BLaER1 (cell line): ENCODE measurements around the gene MYO1D.

Experiments
- H3K27ac ChIP-seq: shearing (Covaris generic); formaldehyde crosslinking; 2 replicates; pipeline ENCODE4 v1.8.1; 2022
- H3K27me3 ChIP-seq: shearing (Covaris generic); formaldehyde crosslinking; 2 replicates; pipeline ENCODE4 v1.8.1; 2022
- H3K36me3 ChIP-seq: shearing (Covaris generic); formaldehyde crosslinking; 2 replicates; pipeline ENCODE4 v1.8.1; 2022
- H3K4me1 ChIP-seq: shearing (Covaris generic); formaldehyde crosslinking; 2 replicates; pipeline ENCODE4 v1.8.1; 2022
- H3K4me2 ChIP-seq: shearing (Covaris generic); formaldehyde crosslinking; 2 replicates; pipeline ENCODE4 v1.8.1; 2022
- H3K4me3 ChIP-seq: shearing (Covaris generic); formaldehyde crosslinking; 2 replicates; pipeline ENCODE4 v1.8.1; 2022
- H3K9ac ChIP-seq: shearing (Covaris generic); formaldehyde crosslinking; 2 replicates; pipeline ENCODE4 v1.8.1; 2022
- H3K9me3 ChIP-seq: shearing (Covaris generic); formaldehyde crosslinking; 2 replicates; pipeline ENCODE4 v1.8.1; 2022
- H4K20me1 ChIP-seq: shearing (Covaris generic); formaldehyde crosslinking; 2 replicates; pipeline ENCODE4 v1.8.1; 2022
- Cebpa-rat ChIP-seq: shearing (Covaris generic); IDR thresholded peaks from 2 replicates; pipeline ENCODE4 v1.8.1; 2022

Gene MYO1D

DNA sequence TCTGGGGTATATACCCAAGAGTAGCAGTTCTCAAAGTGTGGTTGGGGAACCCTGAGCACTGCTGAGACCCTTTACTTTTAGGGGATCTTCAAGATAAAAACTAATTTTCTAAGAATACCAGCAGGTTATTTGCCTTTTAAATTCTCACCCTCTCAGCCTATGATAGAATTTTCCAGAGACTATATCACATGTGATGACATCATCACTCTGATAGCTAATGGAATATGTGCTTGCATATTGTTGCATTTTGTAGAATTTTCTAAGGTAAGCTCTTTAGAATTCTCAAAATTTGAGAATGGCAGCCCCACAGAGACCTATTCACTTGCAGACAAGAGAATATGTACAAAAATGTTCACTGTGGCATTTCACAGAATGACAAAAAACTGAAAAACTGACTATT lies 181.1 kb downstream of the MYO1D start:
- Histone ChIP-seq H3K27me3 (no peaks in the 10 kb centered on the region), H3K9me3 (no peaks in the 10 kb centered on the region), H3K9ac (no peak overlapping the region), H3K36me3 (no peaks in the 10 kb centered on the region), H3K4me2 (no peak overlapping the region), H3K27ac (no peak overlapping the region), H3K4me3 (no peak overlapping the region), H3K4me1 (peaks cover 7% of the 10 kb centered on the region), H4K20me1 (no peaks in the 10 kb centered on the region)
- no peak for TF ChIP-seq Cebpa-rat

DNA sequence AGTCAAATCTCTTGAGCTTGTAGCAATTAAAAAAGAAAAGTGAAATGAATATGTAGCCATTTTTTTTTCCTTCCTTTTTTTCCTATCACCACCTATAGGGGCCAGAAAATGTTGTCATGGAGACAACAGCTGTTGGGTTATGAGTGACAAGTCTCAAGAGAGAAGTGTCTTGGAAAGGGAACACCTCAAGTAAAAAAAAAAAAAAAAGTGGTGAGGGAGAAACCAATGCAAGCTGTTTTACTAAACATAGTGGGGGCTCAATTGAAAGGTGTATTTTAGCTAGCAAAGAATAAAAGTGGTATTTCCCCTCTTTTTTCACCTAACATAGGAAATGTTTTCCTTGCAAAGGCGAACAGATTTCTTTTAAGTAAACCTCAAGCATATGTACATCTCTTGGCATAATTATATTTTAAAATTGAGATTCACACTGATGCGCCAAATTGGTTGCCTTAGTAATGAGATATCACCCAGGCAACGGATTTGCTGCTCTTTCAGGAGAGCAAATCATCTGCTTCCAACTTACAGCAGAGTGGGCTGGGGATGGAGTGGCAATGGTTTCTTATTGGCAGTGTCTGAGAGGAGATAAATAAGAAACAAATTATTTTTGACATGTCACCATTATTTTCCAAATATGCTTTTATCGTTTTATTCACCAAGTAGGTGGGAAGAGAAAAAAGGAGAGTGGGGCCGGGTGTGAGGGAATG lies 183.6 kb downstream of the MYO1D start:
- Histone ChIP-seq H3K27ac (no peak overlapping the region), H3K36me3 (no peaks in the 10 kb centered on the region), H3K9me3 (no peaks in the 10 kb centered on the region), H3K9ac (no peak overlapping the region), H3K4me3 (no peak overlapping the region), H4K20me1 (no peaks in the 10 kb centered on the region), H3K27me3 (no peaks in the 10 kb centered on the region), H3K4me2 (no peak overlapping the region), H3K4me1 (peaks cover 7% of the 10 kb centered on the region)
- TF ChIP-seq Cebpa-rat: no peak

DNA sequence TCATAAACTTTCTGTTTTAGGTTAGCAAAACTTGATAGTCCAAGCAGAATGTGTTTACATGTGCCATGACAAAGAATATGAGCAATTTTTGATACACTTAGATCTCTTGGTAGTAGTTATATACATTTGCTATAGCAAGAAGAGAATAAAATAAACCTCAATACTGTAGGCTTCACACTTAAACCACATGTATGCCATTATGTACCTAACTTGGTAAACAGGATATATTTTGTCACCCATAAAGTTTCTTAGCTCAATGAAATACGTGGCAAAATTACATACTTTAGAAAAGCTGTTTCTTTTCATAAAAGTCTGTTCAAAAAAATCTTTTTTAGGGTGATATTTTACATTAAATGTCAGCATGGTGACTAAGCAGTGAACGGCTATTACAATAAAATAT lies 184.7 kb downstream of the MYO1D start:
- H3K4me1 ChIP-seq: peaks cover 7% of the 10 kb centered on the region
- no peak overlapping the region for H3K4me3 ChIP-seq
- H3K9me3 ChIP-seq: no peaks in the 10 kb centered on the region
- H3K36me3 ChIP-seq: no peaks in the 10 kb centered on the region
- no peak for TF ChIP-seq Cebpa-rat
- no peak overlapping the region for H3K4me2 ChIP-seq
- H4K20me1 ChIP-seq: no peaks in the 10 kb centered on the region
- no peak overlapping the region for H3K9ac ChIP-seq
- H3K27me3 ChIP-seq: no peaks in the 10 kb centered on the region
- no peak overlapping the region for H3K27ac ChIP-seq

DNA sequence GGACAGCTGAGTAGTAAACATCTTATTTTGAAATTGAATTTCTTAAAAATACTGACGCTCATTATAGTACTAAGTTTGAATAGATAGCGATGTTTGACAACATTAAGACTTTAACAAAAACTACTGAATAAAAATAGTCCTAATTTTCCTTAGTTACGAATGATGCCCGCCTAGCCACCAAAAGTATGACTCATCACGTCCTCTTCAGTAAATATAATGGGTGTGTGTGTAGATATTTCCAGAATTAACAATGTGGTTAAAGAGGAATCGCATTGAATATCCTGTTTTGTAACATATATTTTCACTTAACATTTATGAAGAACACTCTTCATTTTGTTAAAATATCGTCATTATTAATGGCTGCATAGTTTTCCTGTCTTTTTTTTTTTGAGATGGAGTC lies 187.6 kb downstream of the MYO1D start:
- no peak for TF ChIP-seq Cebpa-rat

DNA sequence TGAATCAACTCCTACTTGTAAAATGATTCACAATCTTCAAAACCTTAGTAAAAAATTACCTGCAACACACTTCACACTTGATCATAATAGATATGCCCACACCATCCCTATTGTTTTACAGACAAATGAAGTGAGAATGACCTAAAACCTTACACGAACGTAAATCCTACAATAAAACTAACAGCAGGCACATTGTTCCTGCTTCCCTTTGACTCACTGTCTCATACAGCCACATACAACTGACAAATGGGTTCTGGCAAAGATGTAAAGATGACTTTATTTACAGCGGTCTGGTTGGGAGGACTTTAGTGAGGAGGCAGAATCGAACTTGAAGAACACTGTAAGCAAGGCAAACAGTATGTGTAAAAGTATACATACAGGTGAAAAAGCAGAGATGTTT lies 188.7 kb downstream of the MYO1D start:
- TF ChIP-seq Cebpa-rat: no peak
- no peak overlapping the region for H3K4me2 ChIP-seq
- H4K20me1 ChIP-seq: no peaks in the 10 kb centered on the region
- H3K27me3 ChIP-seq: no peaks in the 10 kb centered on the region
- no peak overlapping the region for H3K27ac ChIP-seq
- H3K36me3 ChIP-seq: no peaks in the 10 kb centered on the region
- no peak overlapping the region for H3K9ac ChIP-seq
- no peak overlapping the region for H3K4me3 ChIP-seq
- no peaks in the 10 kb centered on the region for H3K9me3 ChIP-seq
- peaks cover 4% of the 10 kb centered on the region for H3K4me1 ChIP-seq

More for the DNA sequence above, 187.6 kb downstream of the MYO1D start:
- Histone ChIP-seq H3K4me3 (no peak overlapping the region), H3K27ac (no peak overlapping the region), H3K36me3 (no peaks in the 10 kb centered on the region), H3K9me3 (no peaks in the 10 kb centered on the region), H3K4me1 (peaks cover 7% of the 10 kb centered on the region), H4K20me1 (no peaks in the 10 kb centered on the region), H3K9ac (no peak overlapping the region), H3K27me3 (no peaks in the 10 kb centered on the region), H3K4me2 (no peak overlapping the region)

DNA sequence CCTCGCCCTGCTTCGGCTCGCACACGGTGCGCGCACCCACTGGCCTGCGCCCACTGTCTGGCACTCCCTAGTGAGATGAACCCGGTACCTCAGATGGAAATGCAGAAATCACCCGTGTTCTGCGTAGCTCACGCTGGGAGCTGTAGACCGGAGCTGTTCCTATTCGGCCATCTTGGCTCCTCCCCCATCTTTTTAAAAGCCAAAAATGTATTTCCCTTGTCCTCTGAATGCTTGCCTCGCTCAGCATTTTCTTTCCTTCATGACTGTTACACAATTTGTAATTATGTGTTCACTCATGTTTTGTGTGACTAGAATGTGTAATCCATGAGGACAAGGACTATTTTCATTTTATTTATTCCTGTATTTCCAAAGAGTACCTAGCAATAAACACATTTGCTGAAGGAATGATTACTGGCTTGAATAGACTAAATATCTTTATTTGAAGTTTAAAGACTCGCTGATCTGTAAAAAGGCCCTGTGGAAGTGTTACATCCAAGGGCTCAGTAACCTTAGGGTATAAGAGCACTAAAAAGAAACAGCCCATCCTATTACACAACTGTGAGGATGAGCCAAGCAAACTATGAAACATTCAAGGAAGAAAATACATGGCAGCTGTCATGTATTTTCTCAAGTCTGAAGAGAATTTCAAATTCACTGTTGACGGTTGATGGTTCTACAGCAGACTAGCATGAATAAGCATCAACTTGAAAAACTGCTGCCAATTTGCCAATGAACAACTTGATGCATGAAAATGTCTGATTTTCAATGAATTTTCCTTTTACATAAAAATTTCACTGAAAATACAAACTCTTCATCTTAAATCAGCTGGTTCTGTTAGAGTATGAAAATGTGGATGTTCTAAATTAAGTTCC lies 192.6 kb downstream of the MYO1D start:
- no peaks in the 10 kb centered on the region for H4K20me1 ChIP-seq
- no peaks in the 10 kb centered on the region for H3K36me3 ChIP-seq
- no peak overlapping the region for H3K4me2 ChIP-seq
- TF ChIP-seq Cebpa-rat: no peak
- H3K9ac ChIP-seq: no peak overlapping the region
- H3K27ac ChIP-seq: no peak overlapping the region
- no peak overlapping the region for H3K4me3 ChIP-seq
- H3K4me1 ChIP-seq: no peaks in the 10 kb centered on the region
- no peaks in the 10 kb centered on the region for H3K9me3 ChIP-seq
- H3K27me3 ChIP-seq: no peaks in the 10 kb centered on the region

DNA sequence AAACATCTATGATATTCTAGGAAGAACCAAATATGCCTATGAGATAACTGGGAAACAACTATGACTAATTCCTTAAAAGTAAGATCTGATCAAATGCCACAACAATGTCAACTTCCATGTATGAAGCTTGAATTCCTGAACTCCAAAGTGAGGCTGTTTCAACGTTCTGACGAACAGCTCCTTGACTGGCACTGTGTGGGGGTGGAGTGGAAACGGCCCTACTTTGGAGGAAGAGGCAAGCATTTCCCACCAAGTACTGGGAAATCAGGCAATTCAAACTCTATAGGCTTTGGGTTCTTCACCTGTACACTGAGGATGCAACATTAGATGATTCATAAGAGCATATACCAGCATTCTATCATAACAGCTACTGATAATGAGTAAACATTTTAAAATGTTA lies 203.0 kb downstream of the MYO1D start:
- H3K27me3 ChIP-seq: no peaks in the 10 kb centered on the region
- H3K4me3 ChIP-seq: no peak overlapping the region
- H3K4me2 ChIP-seq: no peak overlapping the region
- H3K36me3 ChIP-seq: peaks cover 11% of the 10 kb centered on the region
- peaks cover 20% of the 10 kb centered on the region for H3K9me3 ChIP-seq
- H3K27ac ChIP-seq: no peak overlapping the region
- TF ChIP-seq Cebpa-rat: no peak
- H3K9ac ChIP-seq: no peak overlapping the region
- H4K20me1 ChIP-seq: no peaks in the 10 kb centered on the region
- H3K4me1 ChIP-seq: peaks cover 4% of the 10 kb centered on the region; the same call in 1 of the 2 replicates

DNA sequence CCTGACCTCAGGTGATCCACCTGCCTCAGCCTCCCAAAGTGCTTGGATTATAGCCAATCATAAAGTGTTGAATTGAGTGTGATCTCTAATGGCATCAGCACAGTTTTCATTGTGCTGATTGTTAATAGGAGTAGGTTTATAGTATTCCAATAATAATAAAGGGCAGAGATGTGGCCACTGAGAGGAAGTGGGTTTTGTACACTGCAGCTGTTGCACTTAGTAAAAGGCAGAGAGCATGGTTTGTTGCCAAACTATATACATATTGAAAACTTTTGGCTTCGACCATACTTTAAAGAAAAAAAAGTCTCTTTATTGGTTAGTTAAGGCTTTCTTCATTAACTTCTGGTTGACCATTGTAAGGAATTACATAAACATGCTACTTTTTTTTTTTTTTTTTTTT lies 204.2 kb downstream of the MYO1D start:
- TF ChIP-seq Cebpa-rat: no peak
- Histone ChIP-seq H3K9ac (no peak overlapping the region), H3K27me3 (no peaks in the 10 kb centered on the region), H3K4me2 (no peak overlapping the region), H3K9me3 (peaks cover 22% of the 10 kb centered on the region), H4K20me1 (no peaks in the 10 kb centered on the region), H3K4me3 (no peak overlapping the region), H3K27ac (no peak overlapping the region), H3K4me1 (peaks cover 4% of the 10 kb centered on the region; the same call in 1 of the 2 replicates), H3K36me3 (peaks cover 11% of the 10 kb centered on the region)

DNA sequence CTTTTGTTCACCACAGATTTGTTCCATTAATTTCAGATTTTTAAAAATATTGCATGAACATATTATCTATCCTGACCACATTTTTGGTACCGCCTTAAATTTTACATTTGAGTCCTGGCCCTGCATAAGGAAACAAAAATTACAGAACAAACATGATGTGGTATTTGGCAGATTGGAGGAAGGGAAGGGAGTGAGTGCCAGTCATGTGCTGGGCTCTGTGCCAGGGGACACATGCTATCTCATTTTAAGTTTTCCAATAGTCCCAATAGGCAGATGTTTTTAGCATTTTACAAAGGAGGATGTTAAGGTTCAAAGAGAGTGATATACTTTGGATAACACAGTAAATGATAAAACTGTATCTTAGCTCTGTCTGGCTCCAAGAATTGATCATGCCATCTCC lies 205.0 kb downstream of the MYO1D start:
- Histone ChIP-seq H3K27ac (no peak overlapping the region), H3K4me1 (peaks cover 4% of the 10 kb centered on the region; the same call in 1 of the 2 replicates)
- TF ChIP-seq Cebpa-rat: no peak

DNA sequence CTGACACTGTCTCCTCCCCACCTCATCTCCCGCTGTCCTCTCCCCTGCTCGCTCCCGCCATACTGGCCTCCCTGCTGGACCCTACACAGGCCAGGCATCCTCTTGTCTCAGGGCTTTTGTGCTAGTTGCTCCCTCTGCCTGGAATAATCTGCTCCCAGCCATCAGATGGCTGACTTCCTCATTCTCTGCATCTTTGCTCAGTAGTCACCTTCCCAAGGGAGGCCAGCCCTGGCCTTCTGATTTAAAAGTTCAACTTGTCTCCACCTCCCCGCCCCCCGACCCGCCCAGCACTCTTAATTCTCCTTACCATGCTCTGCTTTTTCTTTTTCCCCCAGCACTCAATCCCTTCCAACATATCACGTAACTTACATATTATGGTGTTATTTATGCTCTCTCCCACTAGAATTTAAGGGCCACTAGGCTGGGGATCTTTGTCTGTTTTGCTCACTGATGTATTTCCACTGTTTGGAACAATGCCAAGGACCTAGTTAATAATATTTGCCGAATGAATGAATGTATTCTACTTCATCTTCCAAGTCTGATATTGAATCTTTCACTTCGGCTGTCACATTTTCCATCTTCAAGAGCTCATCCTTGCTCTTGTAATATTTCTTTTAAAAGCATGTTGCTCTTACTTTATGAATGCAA lies 211.9 kb downstream of the MYO1D start:
- no peaks in the 10 kb centered on the region for H3K27me3 ChIP-seq
- no peak overlapping the region for H3K4me3 ChIP-seq
- TF ChIP-seq Cebpa-rat: no peak
- H3K4me1 ChIP-seq: peaks cover 3% of the 10 kb centered on the region; the same call in 1 of the 2 replicates
- H3K9ac ChIP-seq: no peak overlapping the region
- no peak overlapping the region for H3K27ac ChIP-seq
- no peaks in the 10 kb centered on the region for H4K20me1 ChIP-seq
- H3K36me3 ChIP-seq: no peaks in the 10 kb centered on the region
- no peak overlapping the region for H3K4me2 ChIP-seq
- H3K9me3 ChIP-seq: peaks cover 9% of the 10 kb centered on the region

More for the DNA sequence above, 205.0 kb downstream of the MYO1D start:
- Histone ChIP-seq H3K9ac (no peak overlapping the region), H3K36me3 (peaks cover 11% of the 10 kb centered on the region), H3K4me3 (no peak overlapping the region), H3K9me3 (peaks cover 22% of the 10 kb centered on the region), H4K20me1 (no peaks in the 10 kb centered on the region), H3K4me2 (no peak overlapping the region), H3K27me3 (no peaks in the 10 kb centered on the region)
